Ishikawa (cell line): ENCODE measurements around the gene CYP2A6.

Experiments used
- EP300 ChIP-seq: IDR thresholded peaks from 2 replicates; pipeline ENCODE4 v1.6.1; 2012; ENCODE audit warnings: borderline replicate concordance
- TAF1 ChIP-seq: IDR thresholded peaks from 2 replicates; pipeline ENCODE4 v1.6.1; 2012; ENCODE audit warnings: low read depth, mild to moderate bottlenecking
- TEAD4 ChIP-seq: IDR thresholded peaks from 2 replicates; pipeline ENCODE4 v1.6.1; 2012
- USF1 ChIP-seq: IDR thresholded peaks from 2 replicates; pipeline ENCODE4 v1.6.1; 2012
- YY1 ChIP-seq: IDR thresholded peaks from 2 replicates; pipeline ENCODE4 v1.6.1; 2012; ENCODE audit warnings: low read depth

GRCh38 chr19:40809358-40810086, 40.7 kb downstream of the CYP2A6 start:
- TF ChIP-seq EP300 (no peak), TAF1 (no peak), USF1 (no peak), YY1 (no peak), TEAD4 (no peak)
